HAP-1 (cell line): ENCODE measurements around the gene ATP5F1C.
"Not testable (repeated sequence)": the region's sequence is repeated elsewhere in the genome, so short reads cannot be mapped to it uniquely, and the experiment has no call there.

Experiments
- DNase-seq, 2 experiments: peaks; one replicate each; pipeline ENCODE4 v3.0.0-alpha.2; 2016 to 2020; ENCODE audit warnings: low spot score in 2 of 2
- H3K27me3 ChIP-seq: fragments of 250-450 bp; sonication (Bioruptor Pico); 2 replicates; pipeline ENCODE4 v1.5.1; 2020; ENCODE audit warnings: low read depth, mild to moderate bottlenecking, moderate library complexity
- H3K36me3 ChIP-seq: fragments of 250-450 bp; sonication (Bioruptor Pico); replicated peaks from 2 replicates; pipeline ENCODE4 v1.5.1; 2020; ENCODE audit warnings: mild to moderate bottlenecking
- H3K4me1 ChIP-seq: fragments of 250-450 bp; sonication (Bioruptor Pico); 2 replicates; pipeline ENCODE4 v1.5.1; 2020; ENCODE audit warnings: mild to moderate bottlenecking
- H3K4me3 ChIP-seq: fragments of 250-450 bp; sonication (Bioruptor Pico); 2 replicates; pipeline ENCODE4 v1.5.1; 2020; ENCODE audit warnings: mild to moderate bottlenecking, moderate library complexity
- H3K9me3 ChIP-seq: fragments of 250-450 bp; sonication (Bioruptor Pico); 2 replicates; pipeline ENCODE4 v1.5.1; 2020; ENCODE audit warnings: mild to moderate bottlenecking, moderate library complexity
- in situ Hi-C: fragments of 300-500 bp; cut with MboI; formaldehyde crosslinking; loops from 3 replicates; pipeline ENCODE4 v1.14.3; 2020; ENCODE audit warnings: low sequenced_read_pairs, inconsistent platforms, mixed read lengths

The ATP5F1C gene

GRCh38 chr10:7808686-7809267 is 20.8 kb downstream of the ATP5F1C start:
- DNase-seq, result no peak
- Histone ChIP-seq H3K27me3 (no peaks in the 10 kb centered on the region), H3K4me3 (no peak overlapping the region), H3K36me3 (peaks cover 35% of the 10 kb centered on the region), H3K4me1 (no peaks in the 10 kb centered on the region), H3K9me3 (no peaks in the 10 kb centered on the region)
- in situ Hi-C loops, result no loop called here

GRCh38 chr10:7810443-7810842 is 22.5 kb downstream of the ATP5F1C start:
- Histone ChIP-seq H3K4me3 (no peak overlapping the region), H3K9me3 (no peaks in the 10 kb centered on the region), H3K27me3 (no peaks in the 10 kb centered on the region), H3K4me1 (no peaks in the 10 kb centered on the region), H3K36me3 (peaks cover 20% of the 10 kb centered on the region)
- DNase-seq, result no peak
- in situ Hi-C loops, result no loop called here

GRCh38 chr10:7811000-7811399 is 23.0 kb downstream of the ATP5F1C start:
- in situ Hi-C loops, result no loop called here
- no peaks in the 10 kb centered on the region for H3K4me1 ChIP-seq
- no peaks in the 10 kb centered on the region for H3K9me3 ChIP-seq
- no peak overlapping the region for H3K4me3 ChIP-seq
- DNase-seq, result no peak
- peaks cover 17% of the 10 kb centered on the region for H3K36me3 ChIP-seq
- no peaks in the 10 kb centered on the region for H3K27me3 ChIP-seq

GRCh38 chr10:7811743-7812142 is 23.8 kb downstream of the ATP5F1C start:
- peaks cover 12% of the 10 kb centered on the region for H3K36me3 ChIP-seq
- H3K9me3 ChIP-seq, H3K4me1 ChIP-seq, DNase-seq, H3K4me3 ChIP-seq, in situ Hi-C loops, H3K27me3 ChIP-seq: not testable (repeated sequence)

DNA sequence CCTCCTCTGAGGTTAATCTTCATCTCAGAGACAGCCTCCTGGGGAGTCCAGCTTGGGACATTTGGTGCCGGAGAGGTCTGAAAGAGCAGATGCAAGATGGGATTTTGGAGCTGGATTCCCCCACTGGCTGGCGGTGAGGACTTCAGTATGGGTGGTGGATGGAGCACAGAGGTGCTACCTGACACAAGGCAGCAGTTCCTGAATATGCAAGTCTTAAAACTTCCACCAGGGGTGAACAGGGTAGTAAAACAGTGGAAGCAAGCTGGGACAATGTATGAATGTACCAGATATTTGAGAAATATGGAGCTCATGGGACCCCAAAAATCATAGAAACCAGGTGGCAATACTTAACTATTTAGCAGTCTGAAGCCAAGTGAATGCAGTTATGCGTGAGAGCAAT is 25.5 kb downstream of the ATP5F1C start:
- Histone ChIP-seq H3K27me3 (no peaks in the 10 kb centered on the region), H3K4me3 (no peak overlapping the region), H3K9me3 (no peaks in the 10 kb centered on the region), H3K36me3 (no peaks in the 10 kb centered on the region), H3K4me1 (peaks cover 4% of the 10 kb centered on the region; the same call in 1 of the 2 replicates)
- in situ Hi-C loops, result no loop called here
- no peak for DNase-seq

DNA sequence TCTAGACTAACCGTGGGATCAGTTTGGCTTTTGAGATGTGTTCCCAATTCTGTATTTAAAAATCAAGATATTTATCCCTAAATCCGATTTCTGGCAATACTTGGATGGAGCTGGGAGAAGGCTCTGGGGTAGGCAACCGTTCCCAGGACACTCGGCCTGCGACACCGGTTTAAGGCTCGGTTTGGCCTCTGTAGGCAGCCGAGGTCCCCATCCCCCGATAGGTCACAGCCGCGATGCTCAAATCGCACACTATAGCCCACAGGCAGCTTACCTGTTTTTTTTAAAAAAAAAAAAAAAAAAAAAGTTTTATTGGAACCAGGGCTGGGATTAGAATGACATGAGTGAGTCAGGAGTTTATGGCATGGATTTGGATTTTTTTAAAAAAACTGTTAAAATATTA is 29.6 kb downstream of the ATP5F1C start:
- no peaks in the 10 kb centered on the region for H3K9me3 ChIP-seq
- peaks cover 7% of the 10 kb centered on the region for H3K4me1 ChIP-seq
- H3K36me3 ChIP-seq, result no peaks in the 10 kb centered on the region; the same call in 1 of the 2 replicates
- no peaks in the 10 kb centered on the region for H3K27me3 ChIP-seq
- H3K4me3 ChIP-seq, result peak overlapping the region; percentile 99
- no peak for DNase-seq
- in situ Hi-C loops, result no loop called here

GRCh38 chr10:7817984-7818294 is 30.0 kb downstream of the ATP5F1C start:
- H3K36me3 ChIP-seq, result no peaks in the 10 kb centered on the region; the same call in 1 of the 2 replicates
- in situ Hi-C loops, result no loop called here
- no peaks in the 10 kb centered on the region for H3K27me3 ChIP-seq
- peaks cover 7% of the 10 kb centered on the region for H3K4me1 ChIP-seq
- H3K9me3 ChIP-seq, result no peaks in the 10 kb centered on the region
- no peak for DNase-seq
- peak overlapping the region; percentile 99 for H3K4me3 ChIP-seq

DNA sequence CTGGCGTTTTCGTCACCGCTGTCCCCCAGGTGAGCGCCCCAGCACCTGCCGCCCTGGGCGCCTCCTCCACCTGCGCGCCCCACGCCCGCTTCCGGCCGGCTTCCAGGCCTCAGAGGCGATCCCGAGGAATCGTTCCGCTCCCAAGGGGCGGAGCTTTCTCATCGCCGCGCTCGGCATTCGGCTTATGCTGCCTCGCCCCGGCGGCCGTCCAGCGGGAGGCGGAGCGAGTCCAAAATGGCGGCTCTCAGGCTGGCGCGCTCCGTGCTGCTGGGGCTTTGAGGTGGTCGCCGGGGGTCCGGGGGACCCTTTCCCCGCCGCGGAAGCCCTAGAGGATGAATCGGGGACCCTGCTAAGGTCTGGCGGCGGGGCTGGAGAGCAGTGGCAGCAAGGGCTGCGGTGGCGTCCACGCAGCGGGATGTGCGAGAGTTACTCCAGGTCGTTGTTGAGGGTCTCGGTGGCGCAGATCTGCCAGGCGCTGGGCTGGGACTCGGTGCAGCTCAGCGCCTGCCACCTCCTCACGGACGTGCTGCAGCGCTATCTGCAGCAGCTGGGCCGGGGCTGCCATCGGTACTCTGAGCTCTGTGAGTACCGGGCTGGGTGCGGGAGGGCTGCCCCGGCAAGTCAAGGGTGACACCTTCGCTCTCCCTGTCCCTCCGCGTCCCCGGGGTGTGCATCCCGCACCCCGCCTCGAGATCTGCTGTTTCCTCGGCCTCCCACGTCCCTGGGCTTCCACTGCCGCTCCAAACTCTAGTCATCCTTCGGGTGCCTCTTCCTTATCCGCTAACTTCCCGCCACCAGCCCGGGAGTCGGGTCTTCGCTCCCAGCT is 30.5 kb downstream of the ATP5F1C start, which contains the start of gene TAF3:
TSS of gene TAF3 (plus strand) at position 211 of the 826 bp plus-strand sequence. CDS start at position 416, 205 bp downstream.
- in situ Hi-C loops, result no loop called here
- H3K36me3 ChIP-seq, result no peaks in the 10 kb centered on the region; the same call in 1 of the 2 replicates
- no peaks in the 10 kb centered on the region for H3K9me3 ChIP-seq
- H3K27me3 ChIP-seq, result no peaks in the 10 kb centered on the region
- peak within 1 kb of the TSS; percentile 99 for H3K4me3 ChIP-seq
- DNase-seq, result peak; percentile 75 to 93
- H3K4me1 ChIP-seq, result peaks cover 7% of the 10 kb centered on the region

GRCh38 chr10:7819121-7819460 is 31.1 kb downstream of the ATP5F1C start:
- in situ Hi-C loops, result no loop called here
- peak; percentile 34 to 57 for DNase-seq
- Histone ChIP-seq H3K36me3 (peaks cover under 1% of the 10 kb centered on the region), H3K4me1 (peaks cover 7% of the 10 kb centered on the region), H3K27me3 (no peaks in the 10 kb centered on the region), H3K9me3 (no peaks in the 10 kb centered on the region), H3K4me3 (peak overlapping the region; percentile 99)

GRCh38 chr10:7824251-7824650 is 36.3 kb downstream of the ATP5F1C start:
- Histone ChIP-seq H3K4me3 (no peak overlapping the region), H3K9me3 (no peaks in the 10 kb centered on the region), H3K4me1 (peaks cover 4% of the 10 kb centered on the region; the same call in 1 of the 2 replicates), H3K36me3 (peaks cover 25% of the 10 kb centered on the region), H3K27me3 (no peaks in the 10 kb centered on the region)
- in situ Hi-C loops, result no loop called here
- no peak for DNase-seq

GRCh38 chr10:7826971-7827370 is 39.0 kb downstream of the ATP5F1C start:
- H3K4me1 ChIP-seq, result no peaks in the 10 kb centered on the region
- no peak for DNase-seq
- no peaks in the 10 kb centered on the region for H3K27me3 ChIP-seq
- in situ Hi-C loops, result no loop called here
- H3K36me3 ChIP-seq, result peaks cover 25% of the 10 kb centered on the region
- H3K4me3 ChIP-seq, result no peak overlapping the region
- H3K9me3 ChIP-seq, result no peaks in the 10 kb centered on the region

- peaks cover 21% of the 10 kb centered on the region for H3K36me3 ChIP-seq
- H3K4me3 ChIP-seq, result no peak overlapping the region
- in situ Hi-C loops, result no loop called here
- no peaks in the 10 kb centered on the region for H3K4me1 ChIP-seq
- H3K27me3 ChIP-seq, result no peaks in the 10 kb centered on the region
- DNase-seq, result no peak
- no peaks in the 10 kb centered on the region for H3K9me3 ChIP-seq
These were observed 41.4 kb downstream of the ATP5F1C start for GRCh38 chr10:7829289-7829834.

DNA sequence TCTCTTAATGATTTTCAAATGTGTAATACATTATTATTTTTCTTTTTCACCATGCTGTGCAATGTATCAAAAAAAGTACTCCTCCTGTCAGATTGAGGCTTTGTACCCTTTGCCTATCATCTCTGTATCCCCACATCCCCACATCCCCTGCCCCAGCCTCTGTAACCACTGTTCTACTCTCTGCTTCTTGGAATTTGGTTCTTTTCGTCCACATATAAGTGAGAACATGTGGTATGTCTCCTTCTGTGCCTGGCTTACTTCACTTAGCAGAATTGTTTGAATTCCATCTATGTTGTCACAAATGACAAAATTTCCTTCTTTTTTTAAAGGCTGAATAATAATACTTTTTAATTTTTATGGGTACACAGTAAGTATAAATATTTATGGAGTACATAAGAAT is 44.1 kb downstream of the ATP5F1C start:
- Histone ChIP-seq H3K9me3 (no peaks in the 10 kb centered on the region), H3K36me3 (no peaks in the 10 kb centered on the region), H3K27me3 (no peaks in the 10 kb centered on the region), H3K4me1 (no peaks in the 10 kb centered on the region), H3K4me3 (no peak overlapping the region)
- no peak for DNase-seq
- in situ Hi-C loops, result no loop called here

DNA sequence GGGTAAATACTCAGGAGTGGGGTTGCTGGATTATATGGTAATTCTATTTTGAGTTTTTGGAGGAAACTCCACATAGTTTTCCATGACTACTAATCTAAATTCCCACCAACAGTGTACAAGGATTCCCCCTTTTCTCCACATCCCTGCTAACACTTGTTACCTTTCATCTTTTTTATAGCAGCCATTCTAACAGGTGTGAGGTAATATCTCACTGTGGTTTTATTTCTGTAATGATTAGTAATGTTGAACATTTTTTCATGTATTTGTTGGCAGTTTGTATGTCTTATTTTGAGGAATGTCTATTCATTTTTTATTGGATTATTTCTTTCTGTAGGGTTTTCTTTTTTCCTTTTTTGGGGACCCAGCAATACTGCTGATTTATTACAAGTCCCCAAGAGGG is 45.2 kb downstream of the ATP5F1C start:
- Histone ChIP-seq H3K27me3 (no peaks in the 10 kb centered on the region), H3K4me1 (no peaks in the 10 kb centered on the region), H3K9me3 (no peaks in the 10 kb centered on the region), H3K4me3 (no peak overlapping the region), H3K36me3 (no peaks in the 10 kb centered on the region)
- in situ Hi-C loops, result no loop called here
- no peak for DNase-seq
